HG03025 (cell line): ENCODE data around the gene KCTD14.
A peak's percentile ranks its signal among the peaks of the same experiment; 100 is the strongest.
"Not testable (repeated sequence)": the region's sequence is repeated elsewhere in the genome, so short reads cannot be mapped to it uniquely, and the experiment has no call there.

Source experiments
- ATAC-seq: cut with Tn5 transposase; IDR thresholded peaks from one replicate; pipeline ENCODE4 v1.9.1; 2021; ENCODE audit warnings: mild to moderate bottlenecking, moderate library complexity; ENCODE audit not compliant: unreplicated experiment, low FRiP score

The KCTD14 gene

DNA sequence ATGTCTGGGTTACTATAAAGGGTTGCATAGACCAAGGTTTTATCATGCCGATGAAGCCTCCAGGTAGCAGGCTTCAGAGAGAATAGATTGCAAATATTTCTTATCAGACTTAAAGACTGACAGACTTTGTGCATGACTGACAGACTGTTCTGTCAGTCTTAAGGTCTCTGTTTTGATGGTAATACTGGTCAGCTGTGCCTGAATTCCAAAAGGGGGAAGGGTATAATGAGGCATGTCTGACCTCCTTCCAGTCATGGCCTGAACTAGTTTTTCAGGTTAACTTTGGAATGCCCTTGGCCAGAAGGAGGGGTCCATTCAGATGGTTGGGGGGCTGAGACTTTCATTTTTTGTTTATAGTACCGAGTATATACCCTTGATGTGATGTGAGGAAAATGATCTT, 4.7 kb upstream of the KCTD14 start:
- ATAC-seq: no peak

GRCh38 chr11:78025378-78025777, 2.3 kb upstream of the KCTD14 start:
- ATAC-seq: no peak

GRCh38 chr11:78023426-78023825, 350 bp upstream of the KCTD14 start:
- no peak for ATAC-seq

DNA sequence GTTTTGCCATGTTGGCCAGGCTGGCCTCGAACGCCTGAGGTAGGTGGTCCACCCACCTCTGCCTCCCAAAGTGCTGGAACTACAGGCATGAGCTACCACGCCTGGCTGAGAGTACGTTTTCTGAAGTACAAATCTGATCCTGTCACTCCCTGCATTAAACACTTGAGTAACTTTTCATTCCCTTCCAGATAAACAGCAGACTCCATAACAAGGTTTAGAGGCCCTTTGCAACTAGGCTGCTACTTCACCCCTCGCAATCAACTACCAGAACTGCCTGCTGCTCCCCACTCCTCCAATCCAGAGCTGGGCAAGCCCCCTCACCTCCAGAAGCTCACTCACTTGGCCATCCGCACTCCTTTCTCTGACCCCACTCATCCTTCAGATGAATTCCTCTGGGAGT, 1.5 kb downstream of the KCTD14 start:
- no peak for ATAC-seq

- ATAC-seq: no peak
Observed at GRCh38 chr11:78020246-78020645, 2.8 kb downstream of the KCTD14 start.

GRCh38 chr11:78019808-78020207, 3.3 kb downstream of the KCTD14 start:
- no peak for ATAC-seq

DNA sequence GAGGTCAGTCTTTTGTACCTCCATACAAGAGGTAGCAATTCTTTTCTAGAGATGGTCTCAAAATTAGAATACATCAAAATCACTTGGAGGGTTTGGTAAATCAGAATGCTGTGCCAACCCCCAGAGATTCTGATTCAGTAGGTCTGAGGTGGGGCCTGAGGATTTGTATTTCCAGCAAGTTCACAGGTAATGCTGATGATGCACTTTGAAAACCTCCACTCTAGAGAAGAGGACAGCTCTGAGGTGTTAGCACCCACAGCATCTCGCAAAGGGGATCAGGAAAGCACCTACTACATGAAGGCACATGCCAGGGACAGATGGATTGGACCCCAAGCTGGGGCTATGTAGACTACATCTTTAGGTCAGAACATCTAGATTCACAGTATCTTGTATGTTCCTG, 7.2 kb downstream of the KCTD14 start:
- ATAC-seq: no peak

- not testable (repeated sequence) for ATAC-seq
Observed at GRCh38 chr11:78014937-78015520, 8.0 kb downstream of the KCTD14 start.

- ATAC-seq: no peak
Observed at GRCh38 chr11:78011301-78011700, 11.8 kb downstream of the KCTD14 start.

- ATAC-seq: no peak
Observed at GRCh38 chr11:78010755-78011154, 12.3 kb downstream of the KCTD14 start.

DNA sequence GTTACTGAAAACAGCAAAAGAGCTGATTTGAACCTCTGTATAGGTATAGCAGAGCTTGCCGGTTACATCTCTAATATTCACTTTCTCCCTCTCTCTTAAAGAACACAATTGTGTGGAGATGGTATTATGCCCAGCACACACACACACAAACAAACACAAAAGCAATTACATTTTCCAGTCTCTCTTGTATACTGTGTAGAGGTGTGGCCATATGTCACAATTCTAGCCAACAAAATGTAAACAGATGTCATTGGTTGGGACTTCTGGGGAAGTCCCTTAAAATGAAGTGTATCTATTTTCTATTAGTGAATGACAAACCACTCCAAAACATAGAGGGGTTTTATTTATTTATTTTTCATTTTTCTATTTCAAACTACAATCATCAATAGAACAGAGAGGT, 12.8 kb downstream of the KCTD14 start:
- no peak for ATAC-seq

DNA sequence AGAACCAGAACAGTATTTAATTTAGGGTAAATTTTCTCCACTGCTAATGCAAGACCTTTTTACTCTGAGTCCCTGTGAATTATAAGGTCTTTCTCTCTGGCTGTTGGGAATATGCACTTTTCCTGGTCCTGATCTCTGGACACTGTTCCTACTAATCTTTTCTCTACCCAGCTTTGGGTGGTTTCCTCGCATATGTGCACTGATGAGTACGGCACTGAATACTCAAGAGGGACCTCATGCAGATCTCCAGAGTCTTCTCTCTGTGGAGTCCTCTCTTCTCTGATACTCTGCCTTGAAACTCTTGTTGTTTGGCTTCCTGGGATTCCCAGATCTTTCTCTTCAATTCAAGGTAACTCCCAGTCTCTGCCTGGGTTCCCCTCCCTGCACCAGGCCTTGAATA, 14.0 kb downstream of the KCTD14 start:
- ATAC-seq: no peak

GRCh38 chr11:78000193-78000592, 22.9 kb downstream of the KCTD14 start:
- no peak for ATAC-seq

DNA sequence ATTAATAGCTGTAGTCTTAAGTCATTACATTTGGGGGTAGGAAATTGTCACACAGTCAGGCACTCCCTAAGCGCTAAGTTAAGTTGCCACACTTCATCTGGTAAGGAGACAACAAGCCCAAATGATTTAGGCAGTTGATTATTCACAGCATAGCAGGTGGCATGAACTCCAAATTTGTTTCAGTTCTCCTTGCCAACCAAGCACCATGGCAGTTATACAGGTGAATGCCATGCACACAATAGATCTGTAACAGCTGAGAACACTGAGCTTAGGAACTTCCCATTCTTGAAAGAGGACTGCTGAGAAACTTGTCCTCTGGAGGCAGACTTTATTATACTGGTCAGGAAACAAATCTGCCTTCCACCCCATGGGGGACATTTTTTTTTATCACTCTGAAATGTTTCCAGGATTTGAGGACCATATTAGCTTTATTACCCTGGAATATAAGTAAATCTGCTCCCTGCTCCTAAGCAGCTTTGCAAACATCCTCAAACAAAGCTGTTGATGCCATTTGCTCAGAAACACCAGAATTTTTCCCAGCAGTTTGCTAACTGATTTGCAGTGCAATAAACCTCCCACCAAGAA, 23.5 kb downstream of the KCTD14 start:
- no peak for ATAC-seq

- peak; percentile 98 for ATAC-seq
Observed at GRCh38 chr11:77994434-77995362, 28.4 kb downstream of the KCTD14 start, which contains the start of gene INTS4. Gene INTS4, minus strand, starts transcription at chr11:77994668. Its CDS starts 25 bp downstream, at chr11:77994643.

DNA sequence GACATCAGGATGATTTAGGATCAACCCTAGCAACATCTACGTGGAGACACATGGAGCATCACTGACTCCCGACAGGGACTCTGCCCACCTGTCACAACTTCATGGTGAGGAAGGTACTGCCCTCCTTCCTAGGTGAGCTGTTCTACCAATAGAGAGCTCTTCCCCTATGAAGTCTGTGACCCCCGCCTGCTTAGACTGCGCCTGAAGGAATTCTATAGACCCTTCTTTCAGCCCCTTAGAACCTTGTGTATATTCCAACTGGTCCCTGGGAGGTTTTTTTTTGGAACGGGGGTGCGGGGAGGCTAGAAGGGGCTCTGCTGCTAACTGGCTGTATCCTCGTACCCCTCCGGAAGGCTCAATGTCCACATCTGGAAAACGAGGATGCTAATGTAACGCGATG, 29.2 kb downstream of the KCTD14 start:
- no peak for ATAC-seq

- ATAC-seq: no peak
Observed at GRCh38 chr11:77990981-77991380, 32.1 kb downstream of the KCTD14 start.

DNA sequence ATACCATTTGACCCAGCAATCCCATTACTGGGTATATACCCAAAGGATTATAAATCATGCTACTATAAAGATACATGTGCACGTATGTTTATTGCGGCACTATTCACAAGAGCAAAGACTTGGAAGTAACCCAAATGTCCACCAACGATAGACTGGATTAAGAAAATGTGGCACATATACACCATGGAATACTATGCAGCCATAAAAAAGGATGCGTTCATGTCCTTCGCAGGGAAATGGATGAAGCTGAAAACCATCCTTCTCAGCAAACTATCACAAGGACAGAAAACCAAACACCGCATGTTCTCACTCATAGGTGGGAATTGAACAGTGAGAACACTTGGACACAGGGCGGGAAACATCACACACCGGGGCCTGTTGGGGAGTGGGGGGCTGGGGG, 36.6 kb downstream of the KCTD14 start:
- not testable (repeated sequence) for ATAC-seq

DNA sequence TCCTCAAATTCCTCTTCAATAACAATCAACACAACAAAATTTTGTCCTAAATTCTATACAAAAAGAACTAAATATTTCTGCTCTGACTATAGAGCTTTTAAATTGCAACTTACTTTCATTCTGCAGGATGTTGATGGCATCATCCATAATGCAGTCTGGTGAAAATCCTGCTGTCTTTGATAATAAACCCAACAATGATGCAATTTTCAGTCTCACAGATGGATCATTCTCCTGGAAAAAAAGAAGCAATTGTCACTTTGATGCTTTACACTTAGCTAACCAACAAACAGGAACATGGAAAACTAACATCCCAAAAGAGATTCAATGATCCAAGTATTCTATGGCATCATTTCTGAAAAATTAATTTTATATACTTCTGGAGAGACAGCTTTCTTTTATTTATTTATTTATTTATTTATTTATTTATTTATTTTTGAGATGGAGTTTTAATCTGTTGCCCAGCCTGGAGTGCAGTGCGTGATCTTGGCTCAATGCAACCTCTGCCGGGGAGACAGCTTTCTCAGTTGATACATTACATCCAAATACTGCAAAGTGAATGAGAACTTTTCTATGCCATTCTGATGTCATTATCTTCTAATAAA, 41.6 kb downstream of the KCTD14 start:
- no peak for ATAC-seq

DNA sequence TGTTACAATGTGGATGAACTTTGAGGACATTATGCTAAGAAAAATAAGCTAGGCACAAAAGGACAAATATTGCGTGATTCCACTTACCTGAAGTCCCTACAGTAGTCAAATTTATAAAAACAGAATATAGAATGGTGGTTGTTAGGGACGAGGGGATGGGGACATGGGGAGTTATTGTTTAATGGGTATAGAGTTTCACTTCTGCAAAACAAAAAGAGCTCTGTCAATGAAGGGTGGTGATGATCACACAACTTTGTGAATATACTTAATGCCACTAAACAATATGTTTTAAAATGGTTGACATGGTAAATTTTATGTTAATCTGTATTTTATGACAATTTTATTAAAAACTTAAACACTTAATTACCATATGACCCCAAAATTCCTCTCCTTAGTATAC, 54.7 kb downstream of the KCTD14 start:
- ATAC-seq: no peak

- ATAC-seq: no peak
Observed at GRCh38 chr11:77967753-77968152, 55.3 kb downstream of the KCTD14 start.
